CD4-positive, CD25-positive, alpha-beta regulatory T cell (primary cell): ENCODE results near the gene ZNF280C. TPM values are rescaled to one million over a fixed set of nuclear protein-coding genes. Genes with fewer than 3 reads are reported as not detected.
"Not testable (repeated sequence)": the region's sequence is repeated elsewhere in the genome, so short reads cannot be mapped to it uniquely, and the experiment has no call there.

Source experiments
- ATAC-seq, 2 donors: fragments of 150-1000 bp; cut with Tn5 transposase; one replicate each; pipeline ENCODE4 v1.10.0; 2021; ENCODE audit warnings: low read depth in 2 of 2, moderate number of reproducible peaks in 2 of 2, moderate library complexity in 1 of 2
- DNase-seq, 3 donors: peaks; one replicate each; pipeline versions ENCODE4 v3.0.0 to v3.0.0-alpha.2; 2012 to 2022; ENCODE audit warnings: mixed read lengths in 1 of 3
- H3K27ac ChIP-seq: one replicate; pipeline ENCODE4 v1.7.0; 2013; ENCODE audit warnings: mild to moderate bottlenecking, low read length; ENCODE audit not compliant: insufficient read depth, poor library complexity, severe bottlenecking
- H3K27me3 ChIP-seq: one replicate; pipeline ENCODE4 v1.7.0; 2013; ENCODE audit warnings: low read length; ENCODE audit not compliant: control insufficient read depth, insufficient read depth
- H3K36me3 ChIP-seq: one replicate; pipeline ENCODE4 v1.7.0; 2013; ENCODE audit warnings: mild to moderate bottlenecking, low read length, moderate library complexity; ENCODE audit not compliant: control insufficient read depth, insufficient read depth
- H3K4me1 ChIP-seq: 2 replicates; pipeline ENCODE4 v1.7.0; 2013; ENCODE audit warnings: mild to moderate bottlenecking, low read length; ENCODE audit not compliant: insufficient read depth, control insufficient read depth, poor library complexity, severe bottlenecking
- H3K4me3 ChIP-seq: one replicate; pipeline ENCODE4 v1.7.0; 2013; ENCODE audit warnings: low read depth, mild to moderate bottlenecking, low read length, moderate library complexity
- H3K9me3 ChIP-seq, 2 experiments: 1 replicate in 1 of 2; 2 replicates in 1 of 2; pipeline ENCODE4 v1.7.0; 2013; ENCODE audit warnings: low read length in 2 of 2, mild to moderate bottlenecking in 1 of 2, moderate library complexity in 1 of 2; ENCODE audit not compliant: control insufficient read depth in 2 of 2
- H3K27ac Mint-ChIP-seq, 3 donors: one replicate each; pipeline ENCODE4 v1.8.0; 2020 to 2022; ENCODE audit warnings: mild to moderate bottlenecking in 3 of 3, mixed read lengths in 3 of 3, moderate library complexity in 2 of 3
- H3K27me3 Mint-ChIP-seq: one replicate; pipeline ENCODE4 v1.8.0; 2022; ENCODE audit warnings: mild to moderate bottlenecking, mixed read lengths
- H3K36me3 Mint-ChIP-seq: one replicate; pipeline ENCODE4 v1.8.0; 2020; ENCODE audit warnings: mixed read lengths
- H3K4me1 Mint-ChIP-seq, 4 donors: one replicate each; pipeline ENCODE4 v1.8.0; 2020 to 2022; ENCODE audit warnings: mixed read lengths in 4 of 4, mild to moderate bottlenecking in 1 of 4
- H3K4me3 Mint-ChIP-seq, 4 donors: one replicate each; pipeline ENCODE4 v1.8.0; 2020 to 2022; ENCODE audit warnings: mild to moderate bottlenecking in 4 of 4, mixed read lengths in 4 of 4, moderate library complexity in 3 of 4
- H3K9me3 Mint-ChIP-seq, 7 donors: one replicate each; pipeline ENCODE4 v1.8.0; 2020 to 2022; ENCODE audit warnings: mixed read lengths in 7 of 7, mild to moderate bottlenecking in 3 of 7, moderate library complexity in 2 of 7
- polyA plus RNA-seq, 4 donors: library from polyadenylated mRNA; unstranded; fragments of 300-500 nt; fragmentation: Illumina TruSeq; gene quantifications; one replicate each; pipeline ENCODE4 v1.2.3, GENCODE V29; 2021
- total RNA-seq: library from RNA; stranded (reverse); gene quantifications from one replicate; pipeline ENCODE4 v1.2.3, GENCODE V29; 2022

ZNF280C gene
- total and polyA plus RNA-seq, 5 donors from 2014 or later: 3.0 to 8.9 (median 3.7) TPM

- H3K36me3 Mint-ChIP-seq, H3K27me3 Mint-ChIP-seq: not testable (repeated sequence)
- peak overlapping the region in 1 of 3 donors; percentile 14 for H3K27ac Mint-ChIP-seq
Measured at GRCh38 chrX:130272253-130272652, 3.6 kb upstream of the ZNF280C start.

GRCh38 chrX:130269391-130269790, 692 bp upstream of the ZNF280C start:
- Mint-ChIP-seq H3K4me1 (peaks cover 0 to 24% (median 3%) of the 10 kb centered on the region in 4 donors), H3K4me3 (peak overlapping the region in 1 of 4 donors; percentile 63)
- not testable (repeated sequence) for H3K27me3 ChIP-seq, H3K9me3 ChIP-seq, H3K9me3 Mint-ChIP-seq, ATAC-seq, H3K4me3 ChIP-seq, H3K27ac Mint-ChIP-seq, DNase-seq, H3K36me3 ChIP-seq, H3K27me3 Mint-ChIP-seq, H3K27ac ChIP-seq, H3K36me3 Mint-ChIP-seq
- H3K4me1 ChIP-seq: peaks cover 22% of the 10 kb centered on the region

More at GRCh38 chrX:130272253-130272652, 3.6 kb upstream of the ZNF280C start:
- H3K9me3 ChIP-seq, H3K27me3 ChIP-seq, H3K4me3 ChIP-seq, DNase-seq, H3K36me3 ChIP-seq, H3K4me1 Mint-ChIP-seq, ATAC-seq, H3K4me3 Mint-ChIP-seq, H3K27ac ChIP-seq, H3K9me3 Mint-ChIP-seq, H3K4me1 ChIP-seq: not testable (repeated sequence)

GRCh38 chrX:130267956-130268448, 697 bp downstream of the ZNF280C start:
- ATAC-seq: no peak
- peak in 2 of 3 donors; percentile 10 to 16 for DNase-seq
- H3K27ac Mint-ChIP-seq: peak overlapping the region; percentile 79 to 83 (median 80)
- Histone ChIP-seq H3K4me1 (peaks cover 22% of the 10 kb centered on the region), H3K36me3 (no peaks in the 10 kb centered on the region), H3K27me3 (no peaks in the 10 kb centered on the region), H3K9me3 (no peaks in the 10 kb centered on the region), H3K27ac (peak overlapping the region; percentile 75), H3K4me3 (peak overlapping the region; percentile 93)
- peak overlapping the region; percentile 89 to 97 (median 94) for H3K4me3 Mint-ChIP-seq
- H3K36me3 Mint-ChIP-seq: peaks cover 3% of the 10 kb centered on the region
- peaks cover 0 to 28% (median 4%) of the 10 kb centered on the region in 4 donors for H3K4me1 Mint-ChIP-seq
- no peaks in the 10 kb centered on the region for H3K27me3 Mint-ChIP-seq
- H3K9me3 Mint-ChIP-seq: peaks cover 0 to 4% (median 3%) of the 10 kb centered on the region in 7 donors

GRCh38 chrX:130264573-130264972, 4.1 kb downstream of the ZNF280C start:
- peak in 1 of 3 donors; percentile 46 for DNase-seq
- no peaks in the 10 kb centered on the region for H3K27me3 ChIP-seq
- no peaks in the 10 kb centered on the region for H3K9me3 ChIP-seq
- Mint-ChIP-seq H3K27ac (no peak overlapping the region), H3K9me3 (peaks cover 0 to 4% (median 0%) of the 10 kb centered on the region in 7 donors), H3K4me1 (peaks cover 0 to 29% (median 6%) of the 10 kb centered on the region in 4 donors), H3K4me3 (no peak overlapping the region), H3K27me3 (no peaks in the 10 kb centered on the region), H3K36me3 (no peaks in the 10 kb centered on the region)
- H3K27ac ChIP-seq: peak overlapping the region; percentile 60
- peak overlapping the region; percentile 18 for H3K4me3 ChIP-seq
- peaks cover 22% of the 10 kb centered on the region for H3K4me1 ChIP-seq
- no peaks in the 10 kb centered on the region for H3K36me3 ChIP-seq
- ATAC-seq: no peak

- Histone ChIP-seq H3K27ac (no peak overlapping the region), H3K4me1 (peaks cover 22% of the 10 kb centered on the region), H3K27me3 (no peaks in the 10 kb centered on the region), H3K36me3 (no peaks in the 10 kb centered on the region), H3K4me3 (no peak overlapping the region), H3K9me3 (no peaks in the 10 kb centered on the region)
- no peaks in the 10 kb centered on the region for H3K9me3 Mint-ChIP-seq
- H3K4me3 Mint-ChIP-seq: no peak overlapping the region
- H3K36me3 Mint-ChIP-seq: no peaks in the 10 kb centered on the region
- peaks cover 0 to 29% (median 8%) of the 10 kb centered on the region in 4 donors for H3K4me1 Mint-ChIP-seq
- DNase-seq (no peak), ATAC-seq (no peak)
- H3K27me3 Mint-ChIP-seq: no peaks in the 10 kb centered on the region
- no peak overlapping the region for H3K27ac Mint-ChIP-seq
Measured at GRCh38 chrX:130263016-130263415, 5.7 kb downstream of the ZNF280C start.

GRCh38 chrX:130262231-130262630, 6.5 kb downstream of the ZNF280C start:
- DNase-seq: no peak

GRCh38 chrX:130261296-130261893, 7.3 kb downstream of the ZNF280C start:
- H3K27me3 ChIP-seq: no peaks in the 10 kb centered on the region
- Mint-ChIP-seq H3K9me3 (no peaks in the 10 kb centered on the region), H3K27me3 (no peaks in the 10 kb centered on the region), H3K36me3 (no peaks in the 10 kb centered on the region), H3K4me1 (peaks cover 0 to 16% (median 6%) of the 10 kb centered on the region in 4 donors), H3K4me3 (no peak overlapping the region), H3K27ac (no peak overlapping the region)
- no peak overlapping the region for H3K27ac ChIP-seq
- H3K4me1 ChIP-seq: peaks cover 8% of the 10 kb centered on the region
- DNase-seq (no peak), ATAC-seq (no peak)
- no peaks in the 10 kb centered on the region for H3K9me3 ChIP-seq
- H3K4me3 ChIP-seq: no peak overlapping the region
- H3K36me3 ChIP-seq: peaks cover 2% of the 10 kb centered on the region

More at GRCh38 chrX:130262231-130262630, 6.5 kb downstream of the ZNF280C start:
- no peak for ATAC-seq
- H3K4me3 ChIP-seq: no peak overlapping the region
- H3K36me3 ChIP-seq: peaks cover 2% of the 10 kb centered on the region
- H3K9me3 ChIP-seq: no peaks in the 10 kb centered on the region
- peaks cover 14% of the 10 kb centered on the region for H3K4me1 ChIP-seq
- no peaks in the 10 kb centered on the region for H3K36me3 Mint-ChIP-seq
- H3K27ac ChIP-seq: no peak overlapping the region
- no peaks in the 10 kb centered on the region for H3K27me3 ChIP-seq
- H3K9me3 Mint-ChIP-seq: no peaks in the 10 kb centered on the region
- no peaks in the 10 kb centered on the region for H3K27me3 Mint-ChIP-seq
- H3K27ac Mint-ChIP-seq: no peak overlapping the region
- no peak overlapping the region for H3K4me3 Mint-ChIP-seq
- H3K4me1 Mint-ChIP-seq: peaks cover 0 to 21% (median 6%) of the 10 kb centered on the region in 4 donors

- Mint-ChIP-seq H3K36me3 (no peaks in the 10 kb centered on the region), H3K27me3 (no peaks in the 10 kb centered on the region), H3K4me1 (peaks cover 0 to 10% (median 4%) of the 10 kb centered on the region in 4 donors), H3K4me3 (no peak overlapping the region), H3K9me3 (no peaks in the 10 kb centered on the region), H3K27ac (no peak overlapping the region)
- no peaks in the 10 kb centered on the region for H3K27me3 ChIP-seq
- H3K4me3 ChIP-seq: no peak overlapping the region
- no peak overlapping the region for H3K27ac ChIP-seq
- ATAC-seq (no peak), DNase-seq (no peak)
- H3K36me3 ChIP-seq: peaks cover 2% of the 10 kb centered on the region
- no peaks in the 10 kb centered on the region for H3K9me3 ChIP-seq
- no peaks in the 10 kb centered on the region for H3K4me1 ChIP-seq
Measured at GRCh38 chrX:130260316-130260715, 8.4 kb downstream of the ZNF280C start.
